AG08396 (cell line): ENCODE data around the gene LRWD1.
"Not testable (repeated sequence)": the region's sequence is repeated elsewhere in the genome, so short reads cannot be mapped to it uniquely, and the experiment has no call there.

Experiments used
- DNase-seq: peaks from one replicate; pipeline ENCODE4 v3.0.0; 2012; ENCODE audit warnings: low spot score, mixed read lengths

The LRWD1 gene

GRCh38 chr7:102498321-102498720, 33.5 kb downstream of the LRWD1 start:
- not testable (repeated sequence) for DNase-seq

- not testable (repeated sequence) for DNase-seq
These were observed 38.4 kb downstream of the LRWD1 start for GRCh38 chr7:102503141-102503540.

GRCh38 chr7:102505298-102506185, 40.8 kb downstream of the LRWD1 start:
- not testable (repeated sequence) for DNase-seq

GRCh38 chr7:102507410-102508088, 42.8 kb downstream of the LRWD1 start:
- not testable (repeated sequence) for DNase-seq

GRCh38 chr7:102510575-102510974, 45.8 kb downstream of the LRWD1 start:
- not testable (repeated sequence) for DNase-seq

- not testable (repeated sequence) for DNase-seq
These were observed 47.2 kb downstream of the LRWD1 start for GRCh38 chr7:102511860-102512522.

- not testable (repeated sequence) for DNase-seq
These were observed 47.9 kb downstream of the LRWD1 start for GRCh38 chr7:102512642-102513221.

GRCh38 chr7:102514881-102515721, 50.3 kb downstream of the LRWD1 start:
- DNase-seq: not testable (repeated sequence)

- DNase-seq: not testable (repeated sequence)
These were observed 51.1 kb downstream of the LRWD1 start for GRCh38 chr7:102515889-102516288.

GRCh38 chr7:102516951-102517350, 52.2 kb downstream of the LRWD1 start:
- not testable (repeated sequence) for DNase-seq

- DNase-seq: not testable (repeated sequence)
These were observed 52.9 kb downstream of the LRWD1 start, which contains the start of gene RASA4B for GRCh38 chr7:102517550-102518147. TSS of gene RASA4B (minus strand) at chr7:102517777. CDS start at chr7:102517710, 67 bp downstream.

- not testable (repeated sequence) for DNase-seq
These were observed 56.0 kb downstream of the LRWD1 start for GRCh38 chr7:102520797-102521196.
